ENCODE data around the gene CAMK2A.

DNA sequence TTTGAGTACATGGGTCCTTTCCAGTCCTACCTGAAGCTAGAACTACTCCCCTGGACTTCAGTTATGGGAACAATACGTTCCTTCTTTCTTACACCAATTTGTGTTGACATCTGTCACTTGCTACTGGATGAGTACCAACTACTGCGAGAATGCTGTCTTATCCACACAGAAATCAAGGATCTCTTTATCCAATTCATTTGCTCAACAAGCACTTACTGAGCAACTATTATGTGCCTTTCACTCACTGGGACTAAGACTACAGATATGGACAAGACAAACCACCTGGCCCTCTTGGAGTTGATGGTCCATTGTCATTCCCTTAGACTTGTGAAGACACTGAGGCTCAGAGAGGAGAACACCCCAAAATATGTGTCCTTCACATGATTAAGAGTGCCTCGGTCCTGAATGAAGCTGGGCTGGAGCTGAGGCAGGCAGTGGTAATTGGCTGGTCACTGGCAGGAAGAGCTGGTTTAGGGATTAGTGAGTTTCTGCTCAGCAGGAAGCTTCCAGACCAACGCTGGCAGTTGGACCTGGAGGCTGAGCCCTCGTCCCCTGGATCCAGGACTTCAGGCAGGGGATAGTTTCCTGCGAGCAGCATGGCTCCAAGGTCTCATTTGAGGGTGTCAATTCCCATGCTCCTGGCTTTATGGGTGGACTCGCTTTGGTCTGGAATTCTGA is 21.6 kb upstream of the CAMK2A start:
- TF ChIP-seq YY1 (tag by site-specific recombination; IDR thresholded peaks at IDR 0.05) (no peak), ZNF24 (tag by site-specific recombination; IDR thresholded peaks at IDR 0.05) (no peak), ZNF184 (tag by site-specific recombination; IDR thresholded peaks at IDR 0.05) (no peak), ZBTB8A (tag by site-specific recombination; IDR thresholded peaks at IDR 0.05) (no peak), ZNF404 (tag by site-specific recombination; IDR thresholded peaks at IDR 0.05) (no peak)
- TF ChIP-seq, protein P1, sequence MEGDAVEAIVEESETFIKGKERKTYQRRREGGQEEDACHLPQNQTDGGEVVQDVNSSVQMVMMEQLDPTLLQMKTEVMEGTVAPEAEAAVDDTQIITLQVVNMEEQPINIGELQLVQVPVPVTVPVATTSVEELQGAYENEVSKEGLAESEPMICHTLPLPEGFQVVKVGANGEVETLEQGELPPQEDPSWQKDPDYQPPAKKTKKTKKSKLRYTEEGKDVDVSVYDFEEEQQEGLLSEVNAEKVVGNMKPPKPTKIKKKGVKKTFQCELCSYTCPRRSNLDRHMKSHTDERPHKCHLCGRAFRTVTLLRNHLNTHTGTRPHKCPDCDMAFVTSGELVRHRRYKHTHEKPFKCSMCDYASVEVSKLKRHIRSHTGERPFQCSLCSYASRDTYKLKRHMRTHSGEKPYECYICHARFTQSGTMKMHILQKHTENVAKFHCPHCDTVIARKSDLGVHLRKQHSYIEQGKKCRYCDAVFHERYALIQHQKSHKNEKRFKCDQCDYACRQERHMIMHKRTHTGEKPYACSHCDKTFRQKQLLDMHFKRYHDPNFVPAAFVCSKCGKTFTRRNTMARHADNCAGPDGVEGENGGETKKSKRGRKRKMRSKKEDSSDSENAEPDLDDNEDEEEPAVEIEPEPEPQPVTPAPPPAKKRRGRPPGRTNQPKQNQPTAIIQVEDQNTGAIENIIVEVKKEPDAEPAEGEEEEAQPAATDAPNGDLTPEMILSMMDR (tag by site-specific recombination; IDR thresholded peaks at IDR 0.05) = no peak
- TF ChIP-seq, protein P2, sequence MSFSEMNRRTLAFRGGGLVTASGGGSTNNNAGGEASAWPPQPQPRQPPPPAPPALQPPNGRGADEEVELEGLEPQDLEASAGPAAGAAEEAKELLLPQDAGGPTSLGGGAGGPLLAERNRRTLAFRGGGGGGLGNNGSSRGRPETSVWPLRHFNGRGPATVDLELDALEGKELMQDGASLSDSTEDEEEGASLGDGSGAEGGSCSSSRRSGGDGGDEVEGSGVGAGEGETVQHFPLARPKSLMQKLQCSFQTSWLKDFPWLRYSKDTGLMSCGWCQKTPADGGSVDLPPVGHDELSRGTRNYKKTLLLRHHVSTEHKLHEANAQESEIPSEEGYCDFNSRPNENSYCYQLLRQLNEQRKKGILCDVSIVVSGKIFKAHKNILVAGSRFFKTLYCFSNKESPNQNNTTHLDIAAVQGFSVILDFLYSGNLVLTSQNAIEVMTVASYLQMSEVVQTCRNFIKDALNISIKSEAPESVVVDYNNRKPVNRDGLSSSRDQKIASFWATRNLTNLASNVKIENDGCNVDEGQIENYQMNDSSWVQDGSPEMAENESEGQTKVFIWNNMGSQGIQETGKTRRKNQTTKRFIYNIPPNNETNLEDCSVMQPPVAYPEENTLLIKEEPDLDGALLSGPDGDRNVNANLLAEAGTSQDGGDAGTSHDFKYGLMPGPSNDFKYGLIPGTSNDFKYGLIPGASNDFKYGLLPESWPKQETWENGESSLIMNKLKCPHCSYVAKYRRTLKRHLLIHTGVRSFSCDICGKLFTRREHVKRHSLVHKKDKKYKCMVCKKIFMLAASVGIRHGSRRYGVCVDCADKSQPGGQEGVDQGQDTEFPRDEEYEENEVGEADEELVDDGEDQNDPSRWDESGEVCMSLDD (tag by site-specific recombination; IDR thresholded peaks at IDR 0.05) = no peak
- TF ChIP-seq, protein P3, sequence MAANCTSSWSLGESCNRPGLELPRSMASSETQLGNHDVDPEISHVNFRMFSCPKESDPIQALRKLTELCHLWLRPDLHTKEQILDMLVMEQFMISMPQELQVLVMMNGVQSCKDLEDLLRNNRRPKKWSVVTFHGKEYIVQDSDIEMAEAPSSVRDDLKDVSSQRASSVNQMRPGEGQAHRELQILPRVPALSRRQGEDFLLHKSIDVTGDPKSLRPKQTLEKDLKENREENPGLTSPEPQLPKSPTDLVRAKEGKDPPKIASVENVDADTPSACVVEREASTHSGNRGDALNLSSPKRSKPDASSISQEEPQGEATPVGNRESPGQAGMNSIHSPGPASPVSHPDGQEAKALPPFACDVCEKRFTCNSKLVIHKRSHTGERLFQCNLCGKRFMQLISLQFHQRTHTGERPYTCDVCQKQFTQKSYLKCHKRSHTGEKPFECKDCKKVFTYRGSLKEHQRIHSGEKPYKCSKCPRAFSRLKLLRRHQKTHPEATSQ (tag by site-specific recombination; IDR thresholded peaks at IDR 0.05) = no peak
- TF ChIP-seq, protein P4, sequence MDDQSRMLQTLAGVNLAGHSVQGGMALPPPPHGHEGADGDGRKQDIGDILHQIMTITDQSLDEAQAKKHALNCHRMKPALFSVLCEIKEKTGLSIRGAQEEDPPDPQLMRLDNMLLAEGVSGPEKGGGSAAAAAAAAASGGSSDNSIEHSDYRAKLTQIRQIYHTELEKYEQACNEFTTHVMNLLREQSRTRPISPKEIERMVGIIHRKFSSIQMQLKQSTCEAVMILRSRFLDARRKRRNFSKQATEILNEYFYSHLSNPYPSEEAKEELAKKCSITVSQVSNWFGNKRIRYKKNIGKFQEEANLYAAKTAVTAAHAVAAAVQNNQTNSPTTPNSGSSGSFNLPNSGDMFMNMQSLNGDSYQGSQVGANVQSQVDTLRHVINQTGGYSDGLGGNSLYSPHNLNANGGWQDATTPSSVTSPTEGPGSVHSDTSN (CRISPR knock-in tag; IDR thresholded peaks at IDR 0.05) = no peak
- TF ChIP-seq, protein P5, sequence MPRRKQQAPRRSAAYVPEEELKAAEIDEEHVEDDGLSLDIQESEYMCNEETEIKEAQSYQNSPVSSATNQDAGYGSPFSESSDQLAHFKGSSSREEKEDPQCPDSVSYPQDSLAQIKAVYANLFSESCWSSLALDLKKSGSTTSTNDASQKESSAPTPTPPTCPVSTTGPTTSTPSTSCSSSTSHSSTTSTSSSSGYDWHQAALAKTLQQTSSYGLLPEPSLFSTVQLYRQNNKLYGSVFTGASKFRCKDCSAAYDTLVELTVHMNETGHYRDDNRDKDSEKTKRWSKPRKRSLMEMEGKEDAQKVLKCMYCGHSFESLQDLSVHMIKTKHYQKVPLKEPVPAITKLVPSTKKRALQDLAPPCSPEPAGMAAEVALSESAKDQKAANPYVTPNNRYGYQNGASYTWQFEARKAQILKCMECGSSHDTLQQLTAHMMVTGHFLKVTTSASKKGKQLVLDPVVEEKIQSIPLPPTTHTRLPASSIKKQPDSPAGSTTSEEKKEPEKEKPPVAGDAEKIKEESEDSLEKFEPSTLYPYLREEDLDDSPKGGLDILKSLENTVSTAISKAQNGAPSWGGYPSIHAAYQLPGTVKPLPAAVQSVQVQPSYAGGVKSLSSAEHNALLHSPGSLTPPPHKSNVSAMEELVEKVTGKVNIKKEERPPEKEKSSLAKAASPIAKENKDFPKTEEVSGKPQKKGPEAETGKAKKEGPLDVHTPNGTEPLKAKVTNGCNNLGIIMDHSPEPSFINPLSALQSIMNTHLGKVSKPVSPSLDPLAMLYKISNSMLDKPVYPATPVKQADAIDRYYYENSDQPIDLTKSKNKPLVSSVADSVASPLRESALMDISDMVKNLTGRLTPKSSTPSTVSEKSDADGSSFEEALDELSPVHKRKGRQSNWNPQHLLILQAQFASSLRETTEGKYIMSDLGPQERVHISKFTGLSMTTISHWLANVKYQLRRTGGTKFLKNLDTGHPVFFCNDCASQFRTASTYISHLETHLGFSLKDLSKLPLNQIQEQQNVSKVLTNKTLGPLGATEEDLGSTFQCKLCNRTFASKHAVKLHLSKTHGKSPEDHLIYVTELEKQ (tag by site-specific recombination; IDR thresholded peaks at IDR 0.05; ENCODE audit: borderline replicate concordance) = no peak

All from HEK293 (cell line).